GM23338 (cell line): Measurements from ENCODE around the gene RFX6.

Experiments used
- CREB1 ChIP-seq: fragments of 250-450 bp; sonication (Bioruptor Pico); IDR thresholded peaks from 2 replicates; pipeline ENCODE4 v1.5.0; 2020; ENCODE audit warnings: low read depth, mild to moderate bottlenecking, moderate library complexity
- CTCF ChIP-seq, 2 experiments: fragments of 200-600 bp in 1 of 2; sonication (generic) in 1 of 2; conservative IDR thresholded peaks; 2 replicates each; pipeline versions ENCODE4 v1.5.1 to v1.6.1; 2016 to 2017; ENCODE audit warnings: antibody characterized with exemption in 2 of 2, low read depth in 2 of 2, mild to moderate bottlenecking in 2 of 2, moderate library complexity in 1 of 2
- ETS1 ChIP-seq: IDR thresholded peaks from 2 replicates; pipeline ENCODE4 v1.6.1; 2016; ENCODE audit warnings: antibody characterized with exemption
- EZH2 ChIP-seq: fragments of 200-600 bp; sonication (generic); IDR thresholded peaks from one replicate; pipeline ENCODE4 v1.8.0; 2017; ENCODE audit warnings: antibody characterized with exemption, mild to moderate bottlenecking, low read depth; ENCODE audit not compliant: unreplicated experiment
- EZH2phosphoT487 ChIP-seq: fragments of 200-600 bp; sonication (generic); IDR thresholded peaks from one replicate; pipeline ENCODE4 v1.8.1; 2018; ENCODE audit warnings: antibody characterized with exemption; ENCODE audit not compliant: unreplicated experiment
- JUNB ChIP-seq: IDR thresholded peaks from one replicate; pipeline ENCODE4 v1.6.1; 2016; ENCODE audit warnings: antibody characterized with exemption; ENCODE audit not compliant: unreplicated experiment
- POLR2AphosphoS5 ChIP-seq: IDR thresholded peaks from 2 replicates; pipeline ENCODE4 v1.6.1; 2016; ENCODE audit warnings: antibody characterized with exemption, low read depth
- REST ChIP-seq: IDR thresholded peaks from one replicate; pipeline ENCODE4 v1.6.1; 2018; ENCODE audit warnings: antibody characterized with exemption; ENCODE audit not compliant: unreplicated experiment
- STAT1 ChIP-seq: IDR thresholded peaks from one replicate; pipeline ENCODE4 v1.6.1; 2016; ENCODE audit warnings: antibody characterized with exemption; ENCODE audit not compliant: unreplicated experiment

GRCh38 chr6:116866281-116866871 is 10.7 kb upstream of the RFX6 start:
- TF ChIP-seq EZH2 (no peak), CTCF (conservative IDR thresholded peaks at IDR 0.05; ENCODE audit: low read depth in 2 of 2) (no peak), POLR2AphosphoS5 (no peak), JUNB (no peak), REST (no peak), STAT1 (no peak), EZH2phosphoT487 (no peak), CREB1 (CRISPR knock-in tag) (no peak), ETS1 (no peak)
